G401.6 (cell line): ENCODE measurements around the gene ZNF474.

Experiments
- FAIRE-seq: peaks from 2 replicates; lab custom pipeline; 2012; peaks lifted over from hg19 to GRCh38; lab: Jason Lieb, UNC

ZNF474 gene

GRCh38 chr5:122153774-122154173, 24.4 kb downstream of the ZNF474 start:
- no peak for FAIRE-seq

DNA sequence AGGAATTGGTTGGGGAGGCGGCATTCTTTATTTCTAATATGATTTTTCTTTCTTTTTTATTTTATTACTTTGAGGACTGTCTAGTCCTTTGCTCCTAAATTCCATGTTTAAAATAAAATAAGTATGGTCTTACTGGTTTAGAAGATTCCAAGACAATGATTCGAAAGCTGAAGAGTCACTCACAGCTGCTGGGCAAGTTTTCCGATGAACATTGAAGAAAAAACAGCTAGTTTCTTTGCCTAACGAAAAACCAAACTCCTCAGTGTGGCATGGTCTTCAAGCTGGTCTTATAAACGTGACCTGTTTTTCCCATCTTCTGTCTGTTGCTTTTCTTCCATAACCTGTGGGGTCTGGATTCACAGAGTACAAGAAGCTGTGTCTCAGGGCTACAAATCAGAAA, 25.1 kb downstream of the ZNF474 start:
- no peak for FAIRE-seq

DNA sequence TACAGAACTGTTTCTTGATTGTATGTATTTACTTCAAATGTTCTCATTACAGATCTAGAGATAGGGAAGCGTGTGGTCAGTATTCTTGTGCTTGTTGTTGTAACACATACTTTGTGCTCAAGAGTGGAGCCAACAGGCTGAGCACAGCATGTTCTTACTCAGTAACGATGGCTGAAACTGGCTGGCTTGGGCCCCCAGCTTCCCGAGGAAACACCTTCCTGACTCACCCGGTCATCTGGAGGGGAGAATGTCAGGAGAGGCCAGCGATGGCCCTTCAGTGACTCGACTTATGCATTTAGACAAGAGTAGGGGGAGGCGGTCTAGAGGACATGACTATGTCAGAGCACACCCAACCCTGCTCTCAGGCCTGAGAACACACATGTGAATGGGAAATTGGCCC, 25.6 kb downstream of the ZNF474 start:
- no peak for FAIRE-seq

DNA sequence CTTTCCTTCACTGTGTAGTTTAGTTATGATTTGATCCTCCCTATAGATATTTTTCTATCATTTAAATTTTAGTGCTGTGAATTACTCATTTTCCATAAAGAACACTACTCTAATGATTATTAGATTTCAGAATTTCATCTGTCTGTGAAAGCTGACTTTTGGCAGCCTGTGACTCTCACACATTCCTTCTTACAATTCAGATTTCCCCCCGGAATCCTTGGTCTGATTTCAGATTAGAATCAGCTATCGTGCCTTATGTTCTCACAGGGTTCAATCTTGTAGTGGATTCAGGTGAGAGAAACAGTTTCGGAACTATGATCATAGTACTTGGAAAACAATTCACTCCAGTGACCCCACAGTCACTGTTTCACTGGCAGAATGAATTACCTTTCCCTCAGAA, 26.2 kb downstream of the ZNF474 start:
- FAIRE-seq: no peak

GRCh38 chr5:122156724-122157325, 27.5 kb downstream of the ZNF474 start:
- no peak for FAIRE-seq

DNA sequence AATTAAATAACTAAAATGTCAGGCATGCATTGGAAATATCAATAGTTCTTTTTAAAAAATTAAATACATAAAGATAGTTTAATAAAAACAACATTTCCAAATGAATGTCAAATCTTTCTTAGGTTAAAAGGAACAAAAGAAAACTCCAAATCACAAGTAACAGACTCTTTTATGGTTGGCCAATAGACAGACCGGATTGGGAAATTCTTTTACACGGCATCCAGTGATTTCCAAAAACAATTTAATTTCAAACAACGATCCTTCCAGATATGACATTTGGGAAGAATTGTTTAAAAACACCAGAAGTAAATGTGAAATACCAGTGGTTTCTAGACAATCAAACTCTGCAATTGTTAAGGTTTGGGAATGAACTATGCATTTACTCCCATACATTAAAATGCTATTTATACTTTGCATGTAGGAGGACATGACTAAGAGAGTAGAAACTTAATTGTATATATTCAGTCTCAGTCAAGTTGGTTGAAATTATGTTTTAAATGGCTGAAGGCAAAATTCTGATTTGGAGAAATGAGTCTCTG, 32.8 kb downstream of the ZNF474 start:
- no peak for FAIRE-seq

DNA sequence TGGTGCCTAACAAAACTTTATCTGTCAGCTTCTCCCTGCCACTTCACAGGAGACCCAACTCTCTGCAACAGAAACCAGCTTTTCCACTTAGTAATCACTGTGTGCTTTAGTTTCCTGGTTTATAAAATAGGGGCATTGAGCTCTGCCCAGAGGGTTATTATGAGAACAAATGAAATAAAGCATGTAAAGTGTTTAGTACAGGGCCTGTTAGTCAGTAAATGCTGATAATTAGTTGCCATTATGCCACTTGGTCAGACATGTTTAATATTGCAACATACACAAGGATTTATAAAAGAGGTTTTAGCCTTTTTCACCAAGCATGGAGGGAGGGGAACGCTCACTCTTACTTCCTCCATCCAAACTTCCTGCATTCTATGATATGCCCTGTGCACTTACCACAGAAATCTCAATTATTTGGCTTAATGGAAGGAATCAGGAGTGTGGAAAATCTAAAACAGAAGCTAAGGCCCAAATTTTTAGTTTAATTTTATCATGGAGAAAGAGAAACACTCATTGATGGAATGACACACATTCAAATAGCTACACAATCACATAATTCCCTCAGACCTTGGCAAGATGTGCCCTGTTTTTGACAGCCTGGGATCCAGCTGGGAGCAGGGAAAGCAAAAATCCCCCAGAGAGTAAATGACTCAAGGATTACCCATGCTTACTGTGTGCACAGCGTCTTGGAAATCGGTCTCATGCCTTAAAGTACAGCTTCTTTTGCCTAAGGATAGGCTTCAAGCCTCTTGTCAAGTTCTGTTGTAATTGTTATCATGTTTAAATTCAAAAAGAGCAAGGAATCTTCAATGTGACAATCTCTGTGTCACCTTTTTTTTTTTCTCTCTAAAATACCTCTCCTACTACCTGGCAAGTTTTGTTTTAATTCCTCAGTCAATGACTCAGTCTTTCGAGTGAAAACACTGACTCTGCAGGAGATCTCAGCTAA, 34.0 kb downstream of the ZNF474 start:
- FAIRE-seq: no peak

DNA sequence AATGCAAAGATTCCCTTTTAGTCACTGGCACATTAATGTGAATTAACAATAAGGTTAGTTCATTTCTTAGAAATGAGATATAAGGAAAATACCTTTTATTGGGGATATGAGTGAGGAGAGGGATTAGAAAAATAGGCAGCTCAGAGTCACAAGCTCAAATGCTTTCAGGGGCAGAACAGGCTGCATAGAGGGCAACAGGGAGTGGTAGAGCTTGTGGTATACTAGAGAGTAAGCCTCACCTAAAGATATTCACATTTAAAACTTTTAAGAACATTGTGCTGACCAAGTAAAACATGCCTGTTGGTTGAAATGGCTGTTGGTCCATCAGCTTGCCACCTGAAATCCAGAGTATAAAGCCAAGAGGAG, 34.7 kb downstream of the ZNF474 start:
- FAIRE-seq: no peak

DNA sequence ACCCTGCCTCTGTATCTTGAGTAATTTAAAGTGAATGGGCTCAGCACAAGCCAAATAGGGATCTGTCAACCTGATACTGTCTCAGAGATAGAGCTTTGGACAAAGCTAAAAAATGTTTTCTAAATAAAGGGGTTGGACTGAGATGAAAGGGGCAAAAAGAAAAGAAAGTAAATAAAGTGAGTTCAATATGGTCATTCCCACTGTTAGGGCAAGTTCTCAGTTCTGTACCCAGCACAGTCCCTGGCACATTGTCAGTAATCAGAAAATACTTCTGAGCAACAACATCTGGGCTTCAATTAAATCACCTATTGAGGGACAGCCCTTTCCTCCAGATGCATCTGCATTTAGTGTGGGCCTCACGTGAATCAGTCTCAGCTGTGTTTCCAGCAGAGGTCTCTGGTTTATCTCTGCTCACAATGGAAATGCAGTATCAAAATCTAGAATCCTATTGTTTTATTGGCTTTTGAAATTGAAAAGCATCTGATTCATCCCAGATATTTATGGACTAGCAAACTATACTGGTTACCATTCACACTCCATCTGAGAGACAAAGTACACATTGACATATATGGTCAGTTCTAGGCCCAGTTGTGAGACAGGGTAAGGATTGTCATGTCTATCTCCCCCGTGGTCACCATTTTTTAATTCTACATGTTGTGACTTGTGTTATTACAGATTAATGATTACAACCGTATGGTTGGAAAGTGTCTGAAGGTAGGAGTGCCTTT, 35.6 kb downstream of the ZNF474 start:
- FAIRE-seq: no peak

GRCh38 chr5:122165559-122166078, 36.3 kb downstream of the ZNF474 start:
- FAIRE-seq: no peak

DNA sequence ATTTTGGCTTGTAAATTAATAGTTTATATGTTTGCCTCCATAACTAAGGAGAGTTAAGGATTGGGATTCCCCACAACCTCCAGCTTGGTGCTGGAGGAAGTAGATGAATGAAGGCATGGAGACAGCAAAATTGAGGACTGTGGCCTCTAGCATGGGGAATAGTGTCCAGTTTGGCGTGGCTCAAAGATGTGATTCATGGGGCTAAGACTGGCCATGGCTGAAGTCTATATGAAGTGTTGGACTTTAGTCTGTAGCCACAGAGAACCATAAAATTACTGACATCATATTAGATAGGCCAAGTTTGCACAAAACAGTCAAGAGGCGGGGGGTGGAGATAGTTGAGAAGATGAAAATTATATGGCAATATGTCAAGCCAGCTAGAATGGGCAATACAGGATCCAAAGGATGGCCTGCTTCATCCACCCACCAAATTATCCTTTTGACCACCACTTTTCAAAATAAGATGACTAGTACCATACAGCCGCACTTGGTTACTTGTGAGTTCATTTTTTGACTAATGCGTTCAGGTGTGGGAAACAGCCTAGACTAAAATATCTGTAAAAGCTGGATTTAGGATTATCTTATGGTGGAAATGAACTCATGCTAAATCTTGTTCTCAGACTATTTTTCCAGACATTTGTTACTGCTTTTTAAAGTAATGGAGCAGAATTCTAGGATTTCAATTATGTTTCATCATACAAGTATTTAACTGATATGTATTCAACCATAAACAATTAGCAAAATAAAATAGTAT, 40.2 kb downstream of the ZNF474 start:
- no peak for FAIRE-seq

GRCh38 chr5:122170620-122171019, 41.3 kb downstream of the ZNF474 start:
- FAIRE-seq: no peak

GRCh38 chr5:122172207-122172606, 42.9 kb downstream of the ZNF474 start:
- FAIRE-seq: no peak

DNA sequence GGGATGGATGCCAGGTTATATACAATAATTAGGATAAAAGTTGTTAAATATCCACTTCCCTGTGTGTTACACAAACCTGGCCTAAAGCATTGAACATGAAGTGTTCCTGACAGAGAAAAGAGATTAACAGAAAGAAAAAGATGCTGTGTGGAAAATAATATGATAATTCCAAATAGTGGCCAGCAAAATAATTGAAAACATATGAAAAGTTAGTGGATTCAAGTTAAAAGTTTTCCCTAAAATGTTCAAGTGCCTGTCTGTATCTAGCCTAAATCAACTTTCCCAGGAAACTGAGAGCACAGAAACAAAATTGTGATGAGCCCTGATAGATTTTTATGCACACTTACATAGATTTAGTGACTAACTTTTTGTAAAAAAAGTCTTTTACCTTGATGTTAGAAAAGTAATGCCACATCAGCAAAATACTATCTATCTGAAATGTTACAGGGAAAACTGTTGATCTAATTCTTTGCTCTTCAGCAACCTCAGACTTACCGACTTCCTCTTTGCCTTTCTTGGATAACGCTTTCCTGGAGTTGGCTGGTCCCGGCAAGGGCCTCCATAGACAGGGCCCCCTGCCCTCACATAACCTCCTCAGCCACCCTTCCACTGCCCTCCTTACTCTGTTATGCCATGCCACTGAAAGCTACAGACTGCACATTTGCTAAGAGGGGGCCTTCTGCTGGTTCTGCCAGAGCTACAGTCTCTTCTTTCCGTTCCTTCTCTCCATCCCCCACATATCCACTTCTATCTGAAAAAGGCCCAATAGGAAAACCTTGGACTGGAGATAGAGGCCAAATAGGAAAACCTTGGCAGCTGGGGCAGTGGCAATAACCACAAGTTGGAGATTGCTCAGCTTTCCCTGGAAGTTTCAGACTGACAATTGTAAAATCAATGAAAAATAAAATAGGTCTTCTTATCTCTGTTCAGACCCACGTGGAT, 44.4 kb downstream of the ZNF474 start:
- no peak for FAIRE-seq

- FAIRE-seq: no peak
Measured at GRCh38 chr5:122175091-122175490, 45.7 kb downstream of the ZNF474 start.

- no peak for FAIRE-seq
Measured at GRCh38 chr5:122175852-122176251, 46.5 kb downstream of the ZNF474 start.

DNA sequence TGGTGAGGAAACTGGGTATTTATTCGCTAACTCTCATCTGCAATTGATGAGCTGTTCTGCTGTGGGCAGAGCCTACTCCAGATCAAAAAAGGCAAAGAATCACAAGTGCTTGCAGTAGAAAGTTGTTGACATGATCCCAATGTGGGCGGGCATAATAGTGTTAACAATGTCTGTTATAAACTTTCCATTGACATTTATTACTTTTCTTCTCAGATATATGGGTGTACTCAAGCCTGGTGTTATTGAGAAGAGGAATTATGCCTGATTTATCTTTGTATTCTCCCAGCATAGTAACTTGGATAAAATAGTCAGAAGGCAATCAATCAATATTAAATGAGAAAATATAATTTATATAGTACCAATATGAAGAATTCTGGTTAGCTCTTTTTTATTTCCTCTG, 47.8 kb downstream of the ZNF474 start:
- FAIRE-seq: no peak

- FAIRE-seq: no peak
Measured at GRCh38 chr5:122179701-122180100, 50.4 kb downstream of the ZNF474 start.

DNA sequence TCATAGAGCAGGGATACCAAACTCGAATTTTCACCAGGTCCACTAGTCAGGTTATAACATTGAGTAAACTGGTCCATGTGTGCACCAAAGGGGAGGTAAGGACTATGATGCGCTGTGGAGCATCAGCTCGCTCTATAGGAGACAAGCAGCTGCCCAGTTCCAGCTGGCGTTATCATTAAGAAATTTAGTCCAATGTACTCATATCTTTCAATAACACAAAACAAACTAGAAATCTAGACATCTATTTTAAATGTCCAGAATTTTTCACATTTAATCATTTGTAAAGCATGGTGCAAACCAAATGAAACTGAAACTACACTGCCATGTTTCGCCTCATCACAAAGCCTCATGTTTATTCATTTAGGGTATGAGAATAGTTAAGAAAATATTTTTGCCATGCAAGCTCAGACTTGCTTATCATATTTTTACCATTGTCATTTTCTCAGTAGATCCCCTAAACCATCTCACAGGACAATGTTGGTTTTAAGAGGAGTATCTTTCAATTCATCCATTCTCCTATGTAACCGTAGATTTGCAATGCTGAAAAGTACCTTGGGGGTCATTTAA, 50.9 kb downstream of the ZNF474 start:
- no peak for FAIRE-seq

- FAIRE-seq: no peak
Measured at GRCh38 chr5:122180863-122181548, 51.7 kb downstream of the ZNF474 start.
